ENCODE measurements around the gene LRCH2. TPM values are rescaled to one million over a fixed set of nuclear protein-coding genes. Genes with fewer than 3 reads are reported as not detected.
"Not testable (repeated sequence)": the region's sequence is repeated elsewhere in the genome, so short reads cannot be mapped to it uniquely, and the experiment has no call there.

The LRCH2 gene
- total RNA-seq, 2 donors from 2014 or later = 5.4 to 9.9 TPM

DNA sequence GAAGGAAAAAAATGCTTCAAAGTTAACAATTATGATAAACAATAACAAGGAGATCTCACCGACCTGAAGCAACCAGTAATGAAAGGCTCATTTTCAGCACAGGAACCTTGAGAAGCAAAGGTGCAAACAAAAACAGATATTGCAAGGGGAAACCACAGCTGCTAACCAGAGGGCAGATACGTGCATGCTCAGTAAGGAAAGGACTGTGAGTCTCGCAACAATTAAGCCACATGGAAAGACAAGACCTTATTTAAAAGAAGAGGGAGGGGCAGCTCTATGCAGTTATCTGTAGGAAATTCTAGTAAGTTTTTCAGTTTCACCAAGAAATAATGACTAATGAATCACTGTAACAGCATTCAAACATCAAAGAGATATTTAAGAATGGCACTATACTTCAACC is 19.3 kb downstream of the LRCH2 start:
- H3K4me1 ChIP-seq (ENCODE audit: control insufficient read depth in 1 of 2, low read depth in 2 of 2) = no peaks in the 10 kb centered on the region
- H3K27ac ChIP-seq = no peak overlapping the region
- H3K4me3 ChIP-seq = no peak overlapping the region
- H3K36me3 ChIP-seq = no peaks in the 10 kb centered on the region
- DNase-seq (ENCODE audit: low spot score) = no peak
- TF ChIP-seq, protein P1, sequence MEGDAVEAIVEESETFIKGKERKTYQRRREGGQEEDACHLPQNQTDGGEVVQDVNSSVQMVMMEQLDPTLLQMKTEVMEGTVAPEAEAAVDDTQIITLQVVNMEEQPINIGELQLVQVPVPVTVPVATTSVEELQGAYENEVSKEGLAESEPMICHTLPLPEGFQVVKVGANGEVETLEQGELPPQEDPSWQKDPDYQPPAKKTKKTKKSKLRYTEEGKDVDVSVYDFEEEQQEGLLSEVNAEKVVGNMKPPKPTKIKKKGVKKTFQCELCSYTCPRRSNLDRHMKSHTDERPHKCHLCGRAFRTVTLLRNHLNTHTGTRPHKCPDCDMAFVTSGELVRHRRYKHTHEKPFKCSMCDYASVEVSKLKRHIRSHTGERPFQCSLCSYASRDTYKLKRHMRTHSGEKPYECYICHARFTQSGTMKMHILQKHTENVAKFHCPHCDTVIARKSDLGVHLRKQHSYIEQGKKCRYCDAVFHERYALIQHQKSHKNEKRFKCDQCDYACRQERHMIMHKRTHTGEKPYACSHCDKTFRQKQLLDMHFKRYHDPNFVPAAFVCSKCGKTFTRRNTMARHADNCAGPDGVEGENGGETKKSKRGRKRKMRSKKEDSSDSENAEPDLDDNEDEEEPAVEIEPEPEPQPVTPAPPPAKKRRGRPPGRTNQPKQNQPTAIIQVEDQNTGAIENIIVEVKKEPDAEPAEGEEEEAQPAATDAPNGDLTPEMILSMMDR (IDR thresholded peaks at IDR 0.05) = no peak
- no peak for ATAC-seq (ENCODE audit: insufficient number of reproducible peaks, low FRiP score, low read depth)
- no peaks in the 10 kb centered on the region for H3K9me3 ChIP-seq
- H3K27me3 ChIP-seq (replicated peaks; ENCODE audit: insufficient read depth) = no peaks in the 10 kb centered on the region

DNA sequence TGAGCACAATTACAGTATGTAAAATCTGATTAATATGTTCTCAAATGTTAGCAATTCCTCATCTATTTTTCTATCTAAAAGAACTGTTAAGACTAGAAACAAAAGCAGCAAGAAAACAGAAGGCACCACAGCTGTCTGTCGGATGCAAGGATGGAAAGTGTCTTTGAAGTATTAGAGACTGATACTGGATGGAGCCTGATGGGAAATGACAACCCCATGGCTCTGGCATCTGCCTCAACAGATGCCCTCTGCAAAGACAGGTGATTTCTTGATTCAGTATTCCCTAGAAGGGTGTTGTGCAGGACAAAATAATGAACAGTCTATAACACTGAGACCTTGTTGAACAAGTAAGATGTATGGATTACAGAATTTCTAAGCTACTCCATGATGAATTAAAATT is 19.7 kb downstream of the LRCH2 start:
- H3K36me3 ChIP-seq = no peaks in the 10 kb centered on the region
- TF ChIP-seq, protein P1 (IDR thresholded peaks at IDR 0.05) = no peak
- DNase-seq (ENCODE audit: low spot score) (no peak), ATAC-seq (ENCODE audit: insufficient number of reproducible peaks, low FRiP score, low read depth) (no peak)
- H3K4me1 ChIP-seq (ENCODE audit: control insufficient read depth in 1 of 2, low read depth in 2 of 2) = no peaks in the 10 kb centered on the region
- no peak overlapping the region for H3K4me3 ChIP-seq
- H3K27me3 ChIP-seq (replicated peaks; ENCODE audit: insufficient read depth) = no peaks in the 10 kb centered on the region
- H3K27ac ChIP-seq = no peak overlapping the region
- no peaks in the 10 kb centered on the region for H3K9me3 ChIP-seq

DNA sequence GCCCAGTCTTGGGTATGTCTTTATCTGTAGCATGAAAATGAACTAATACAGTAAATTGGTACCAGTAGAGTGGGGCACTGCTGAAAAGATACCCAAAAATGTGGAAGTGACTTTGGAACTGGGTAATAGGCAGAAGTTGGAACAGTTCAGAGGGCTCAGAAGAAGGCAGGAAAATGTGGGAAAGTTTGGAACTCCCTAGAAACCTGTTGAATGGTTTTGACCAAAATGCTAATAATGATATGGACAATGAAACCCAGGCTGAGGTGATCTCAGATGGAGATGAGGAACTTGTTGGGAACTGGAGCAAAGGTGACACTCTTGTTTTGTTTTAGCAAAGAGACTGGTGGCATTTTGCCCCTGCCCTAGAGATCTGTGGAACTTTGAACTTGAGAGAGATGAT is 24.3 kb downstream of the LRCH2 start:
- H3K4me3 ChIP-seq; H3K27ac ChIP-seq; H3K9me3 ChIP-seq; ATAC-seq (ENCODE audit: insufficient number of reproducible peaks, low FRiP score, low read depth); H3K36me3 ChIP-seq; H3K27me3 ChIP-seq (replicated peaks; ENCODE audit: insufficient read depth); H3K4me1 ChIP-seq (ENCODE audit: control insufficient read depth in 1 of 2, low read depth in 2 of 2); DNase-seq (ENCODE audit: low spot score): not testable (repeated sequence)

DNA sequence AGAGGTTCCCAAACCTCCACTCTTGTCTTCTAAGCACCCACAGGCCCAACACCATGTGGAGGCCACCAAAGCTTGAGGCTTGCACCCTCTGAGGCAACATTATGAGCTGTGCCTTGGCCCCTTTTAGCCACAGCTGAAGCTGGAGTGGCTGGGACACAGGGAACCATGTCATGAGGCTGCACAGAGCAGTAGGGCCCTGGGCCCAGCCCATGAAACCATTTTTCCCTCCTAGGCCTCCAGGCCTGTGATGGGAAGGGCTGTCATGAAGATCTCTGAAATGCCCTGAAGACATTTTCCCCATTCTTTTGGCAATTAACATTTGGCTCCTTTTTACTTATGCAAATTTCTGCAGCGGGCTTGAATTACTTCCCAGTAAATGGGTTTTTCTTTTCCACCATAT is 29.9 kb downstream of the LRCH2 start:
- no peaks in the 10 kb centered on the region for H3K36me3 ChIP-seq
- no peaks in the 10 kb centered on the region for H3K27me3 ChIP-seq (replicated peaks; ENCODE audit: insufficient read depth)
- no peak for ATAC-seq (ENCODE audit: insufficient number of reproducible peaks, low FRiP score, low read depth)
- H3K4me1 ChIP-seq (ENCODE audit: control insufficient read depth in 1 of 2, low read depth in 2 of 2) = no peaks in the 10 kb centered on the region
- TF ChIP-seq, protein P1 (IDR thresholded peaks at IDR 0.05) = no peak
- H3K9me3 ChIP-seq = no peaks in the 10 kb centered on the region
- DNase-seq (ENCODE audit: low spot score) = no peak
- H3K27ac ChIP-seq = no peak overlapping the region
- H3K4me3 ChIP-seq = no peak overlapping the region

DNA sequence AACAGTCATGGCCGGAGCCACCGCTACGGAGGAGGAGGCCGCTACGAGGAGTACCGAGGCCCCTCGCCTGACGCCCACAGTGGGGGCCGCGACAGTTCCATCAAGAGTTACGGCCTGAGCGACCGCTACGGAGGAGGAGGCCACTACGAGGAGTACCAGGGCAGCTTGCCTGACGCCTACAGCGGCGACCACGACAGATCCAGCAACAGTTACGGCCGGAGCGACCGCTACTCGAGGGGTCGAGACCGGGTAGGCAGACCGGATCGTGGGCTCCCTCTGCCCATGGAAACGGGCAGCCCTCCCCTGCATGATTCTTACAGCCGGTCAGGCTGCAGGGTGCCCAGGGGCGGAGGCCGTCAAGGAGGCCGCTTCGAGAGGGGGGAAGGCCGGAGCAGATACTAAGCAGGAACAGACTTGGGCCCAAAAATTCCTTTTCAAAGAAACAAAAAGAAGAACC is 41.6 kb downstream of the LRCH2 start:
- peaks cover 0 to 11% of the 10 kb centered on the region in 2 donors for H3K4me1 ChIP-seq (ENCODE audit: control insufficient read depth in 1 of 2, low read depth in 2 of 2)
- no peak overlapping the region for H3K27ac ChIP-seq
- no peaks in the 10 kb centered on the region for H3K36me3 ChIP-seq
- no peaks in the 10 kb centered on the region for H3K9me3 ChIP-seq
- H3K27me3 ChIP-seq (replicated peaks; ENCODE audit: insufficient read depth) = no peaks in the 10 kb centered on the region
- DNase-seq (ENCODE audit: low spot score) = no peak
- TF ChIP-seq, protein P1 (IDR thresholded peaks at IDR 0.05) = no peak
- no peak overlapping the region for H3K4me3 ChIP-seq
- no peak for ATAC-seq (ENCODE audit: insufficient number of reproducible peaks, low FRiP score, low read depth)

DNA sequence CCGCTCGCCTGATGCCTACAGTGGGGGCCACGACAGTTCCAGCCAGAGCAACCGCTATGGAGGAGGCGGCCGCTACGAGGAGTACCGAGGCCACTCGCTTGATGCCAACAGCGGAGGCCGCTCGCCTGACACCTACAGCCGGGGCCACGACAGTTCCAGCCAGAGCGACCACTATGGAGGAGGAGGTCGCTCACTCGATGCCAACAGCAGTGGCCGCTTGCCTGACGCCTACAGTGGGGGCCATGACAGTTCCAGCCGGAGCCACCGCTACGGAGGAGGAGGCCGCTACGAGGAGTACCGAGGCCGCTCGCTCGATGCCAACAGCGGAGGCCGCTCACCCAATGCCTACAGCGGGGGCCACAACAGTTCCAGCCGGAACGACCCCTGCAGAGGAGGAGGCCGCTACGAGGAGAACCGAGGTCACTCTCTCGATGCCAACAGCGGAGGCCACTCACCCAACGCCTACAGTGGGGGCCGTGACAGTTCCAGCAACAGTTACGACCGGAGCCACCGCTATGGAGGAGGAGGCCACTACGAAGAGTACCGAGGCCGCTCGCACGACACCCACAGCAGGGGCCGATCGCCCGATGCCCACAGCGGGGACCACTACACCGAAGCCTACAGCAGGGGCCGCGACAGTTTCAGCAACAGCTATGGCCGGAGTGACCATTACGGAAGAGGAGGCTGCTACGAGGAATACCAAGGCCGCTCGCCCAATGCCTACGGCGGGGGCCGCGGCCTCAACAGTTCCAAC is 42.2 kb downstream of the LRCH2 start:
- H3K4me1 ChIP-seq (ENCODE audit: control insufficient read depth in 1 of 2, low read depth in 2 of 2) = peaks cover 0 to 11% of the 10 kb centered on the region in 2 donors
- no peak overlapping the region for H3K27ac ChIP-seq
- TF ChIP-seq, protein P1 (IDR thresholded peaks at IDR 0.05) = no peak
- no peak for ATAC-seq (ENCODE audit: insufficient number of reproducible peaks, low FRiP score, low read depth)
- DNase-seq (ENCODE audit: low spot score) = no peak
- H3K9me3 ChIP-seq = no peaks in the 10 kb centered on the region
- no peaks in the 10 kb centered on the region for H3K27me3 ChIP-seq (replicated peaks; ENCODE audit: insufficient read depth)
- no peaks in the 10 kb centered on the region for H3K36me3 ChIP-seq
- H3K4me3 ChIP-seq = no peak overlapping the region

Data from thoracic aorta (tissue), 2 donors.